GM18870 (cell line): Measurements from ENCODE around the gene RYR2.
"Not testable (repeated sequence)": the region's sequence is repeated elsewhere in the genome, so short reads cannot be mapped to it uniquely, and the experiment has no call there.

Experiments used
- ATAC-seq: cut with Tn5 transposase; IDR thresholded peaks from one replicate; pipeline ENCODE4 v1.9.1; 2021; ENCODE audit warnings: moderate library complexity; ENCODE audit not compliant: unreplicated experiment

Gene RYR2

DNA sequence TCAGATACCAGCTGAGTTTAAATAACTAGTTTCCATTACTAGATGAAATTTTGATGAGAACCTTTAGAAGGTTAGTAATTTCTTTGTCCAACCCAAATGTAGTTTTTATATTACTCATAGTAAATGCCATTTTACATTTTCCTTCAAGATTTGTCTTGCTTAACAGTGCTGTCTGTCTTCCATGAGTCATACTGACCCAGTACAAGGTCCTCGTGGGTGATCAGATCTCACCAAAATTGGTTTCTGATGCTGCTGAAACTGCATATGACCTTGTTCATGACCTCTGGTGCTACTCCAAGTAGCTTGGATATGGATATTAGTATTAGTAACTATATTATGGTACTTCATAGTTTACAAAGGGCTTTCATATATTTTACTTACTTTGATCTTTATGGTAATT is 207.1 kb downstream of the RYR2 start:
- ATAC-seq = no peak

DNA sequence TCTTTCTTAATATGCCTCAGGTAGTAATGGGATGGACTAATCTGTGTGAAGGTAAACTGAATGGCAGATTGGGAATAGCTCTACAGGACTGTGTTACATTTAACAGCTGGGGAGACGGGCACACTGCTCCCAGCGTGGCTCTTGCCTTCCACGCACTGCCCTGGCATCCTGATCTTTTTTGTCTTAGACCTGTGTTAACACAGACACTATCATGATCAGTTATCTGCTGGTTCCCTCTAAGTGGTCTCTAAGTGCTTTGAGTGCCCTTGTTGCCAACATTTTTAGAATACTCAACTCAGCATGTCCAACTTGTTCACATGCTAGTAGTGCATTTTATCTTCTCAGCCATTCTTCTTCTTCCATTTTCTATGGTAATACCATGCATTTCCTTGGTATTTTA is 208.1 kb downstream of the RYR2 start:
- no peak for ATAC-seq

DNA sequence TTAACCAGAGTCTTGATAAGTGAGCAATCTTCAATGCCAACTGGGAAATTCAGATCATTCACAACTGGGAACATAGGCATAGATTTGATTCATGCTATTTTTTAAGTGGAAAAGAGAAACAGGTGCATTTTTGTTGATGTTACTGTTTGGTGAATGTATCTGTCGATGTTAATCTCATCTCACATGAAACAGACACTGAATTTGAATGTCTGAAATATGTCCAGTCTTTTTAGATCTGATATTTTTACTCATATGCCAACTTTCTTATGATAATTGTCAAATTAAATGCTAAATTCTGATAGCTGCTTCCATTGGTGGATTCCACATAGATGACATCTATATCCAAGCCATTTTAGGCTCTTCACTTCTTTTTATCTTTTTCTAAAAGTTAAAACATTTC is 213.1 kb downstream of the RYR2 start:
- ATAC-seq = no peak

GRCh38 chr1:237258871-237259270 is 216.9 kb downstream of the RYR2 start:
- no peak for ATAC-seq

GRCh38 chr1:237261198-237261597 is 219.2 kb downstream of the RYR2 start:
- no peak for ATAC-seq

GRCh38 chr1:237267743-237268142 is 225.8 kb downstream of the RYR2 start:
- ATAC-seq = no peak

- peak; percentile 78 for ATAC-seq
Measured at GRCh38 chr1:237269938-237270337, 228.0 kb downstream of the RYR2 start.

GRCh38 chr1:237270353-237270752 is 228.4 kb downstream of the RYR2 start:
- ATAC-seq = no peak

- not testable (repeated sequence) for ATAC-seq
Measured at GRCh38 chr1:237277994-237278393, 236.0 kb downstream of the RYR2 start.

GRCh38 chr1:237279629-237280028 is 237.6 kb downstream of the RYR2 start:
- no peak for ATAC-seq

GRCh38 chr1:237281481-237281880 is 239.5 kb downstream of the RYR2 start:
- no peak for ATAC-seq

GRCh38 chr1:237282208-237282783 is 240.3 kb downstream of the RYR2 start:
- ATAC-seq = no peak

GRCh38 chr1:237287876-237288521 is 246.0 kb downstream of the RYR2 start:
- no peak for ATAC-seq

- no peak for ATAC-seq
Measured at GRCh38 chr1:237293804-237294203, 251.8 kb downstream of the RYR2 start.

- ATAC-seq = no peak
Measured at GRCh38 chr1:237296861-237297260, 254.9 kb downstream of the RYR2 start.

DNA sequence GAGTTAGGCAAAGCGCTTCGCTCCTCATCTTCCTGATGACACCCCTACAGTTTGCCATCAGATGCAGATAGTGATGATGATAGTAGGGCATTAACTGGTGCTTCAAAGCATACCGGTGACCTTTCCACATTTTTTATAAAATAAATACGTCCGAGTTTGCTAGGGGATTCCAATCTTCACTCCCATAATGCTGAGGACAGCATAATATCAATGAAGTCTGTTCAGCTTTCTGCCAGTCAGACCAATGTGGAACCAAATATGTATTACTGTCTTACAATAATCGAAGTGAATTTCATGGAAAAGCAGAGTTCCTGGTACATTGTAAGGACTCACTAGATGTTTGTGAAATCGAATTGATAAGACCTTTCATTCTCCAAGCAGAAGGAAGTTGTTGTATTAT is 258.7 kb downstream of the RYR2 start:
- ATAC-seq = no peak

DNA sequence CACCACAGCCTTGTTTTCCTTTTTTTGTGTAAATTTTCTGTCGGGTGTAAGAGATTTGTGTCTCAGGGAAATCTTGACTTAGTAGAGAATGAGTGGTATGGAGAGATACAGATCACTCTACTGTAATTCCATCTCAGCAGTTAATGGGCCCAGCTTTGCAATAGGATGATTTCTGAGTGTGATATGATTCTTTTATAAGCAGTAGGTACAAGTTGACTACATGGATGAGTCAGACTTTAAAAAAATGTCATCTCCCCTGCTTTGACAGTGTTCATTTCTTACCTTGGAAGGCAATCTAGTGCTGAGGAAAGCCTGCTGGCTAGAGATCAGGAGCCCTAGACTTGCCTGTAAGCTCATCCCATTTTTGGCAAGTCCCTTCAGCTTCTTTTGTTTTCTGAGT is 261.9 kb downstream of the RYR2 start:
- ATAC-seq = no peak

- no peak for ATAC-seq
Measured at GRCh38 chr1:237306726-237307125, 264.7 kb downstream of the RYR2 start.

- ATAC-seq = no peak
Measured at GRCh38 chr1:237309595-237310118, 267.7 kb downstream of the RYR2 start.

DNA sequence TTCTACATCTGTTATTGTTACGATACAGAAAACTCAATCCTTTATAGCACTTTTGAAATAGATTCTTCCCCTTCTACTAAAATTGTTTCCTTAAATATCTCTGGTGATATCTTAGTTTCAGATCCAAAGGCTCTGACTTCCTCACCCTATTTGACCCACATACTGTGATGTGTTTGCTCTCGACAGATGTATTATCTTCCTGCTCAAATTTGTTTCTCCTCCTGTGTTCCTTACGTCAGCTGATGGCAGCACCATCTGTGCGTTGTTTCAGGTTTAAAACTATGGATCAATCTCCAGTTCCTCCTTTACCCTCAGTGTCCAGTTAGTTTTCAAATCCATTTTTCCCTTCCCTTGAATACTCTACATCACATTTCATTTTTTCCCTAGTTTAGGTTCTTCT is 274.4 kb downstream of the RYR2 start:
- ATAC-seq = no peak

GRCh38 chr1:237318748-237319147 is 276.8 kb downstream of the RYR2 start:
- no peak for ATAC-seq

DNA sequence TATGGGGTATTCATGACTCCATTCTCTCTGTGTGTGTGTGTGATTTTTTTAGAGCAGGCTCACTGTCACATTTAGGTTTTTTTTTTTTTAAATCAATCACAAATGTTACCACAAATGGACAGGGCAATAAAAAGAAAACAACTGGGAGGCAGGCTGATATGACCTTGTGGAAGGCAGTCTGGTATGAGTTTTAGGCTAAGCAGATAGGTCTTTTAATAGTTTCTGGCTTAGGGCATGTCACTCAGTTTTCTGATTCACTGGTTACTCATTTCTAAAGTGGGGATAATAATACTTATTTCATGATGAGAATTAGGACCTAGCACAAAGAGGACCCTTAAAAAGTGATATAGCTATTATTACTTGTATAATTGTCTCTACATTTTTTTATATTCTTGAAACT is 278.9 kb downstream of the RYR2 start:
- no peak for ATAC-seq

DNA sequence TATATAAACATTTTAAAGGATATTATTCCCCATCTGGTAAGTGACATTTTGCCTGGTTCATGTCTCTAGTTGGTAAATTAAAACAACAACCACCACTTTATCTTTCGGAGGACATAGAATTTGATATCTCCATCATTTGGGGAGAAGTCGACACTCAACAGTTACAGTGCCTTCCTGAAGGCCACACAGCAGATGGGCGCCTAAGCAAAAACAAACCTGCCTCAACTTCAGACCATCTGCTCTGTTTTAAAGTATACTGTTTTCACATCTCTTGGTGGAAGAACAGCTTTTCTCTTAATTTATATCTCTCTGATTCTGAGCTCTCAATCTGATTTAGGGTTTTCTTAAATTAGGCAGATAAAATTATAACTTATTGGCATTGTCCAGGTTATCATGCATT is 282.2 kb downstream of the RYR2 start:
- no peak for ATAC-seq
